Muscle of leg (tissue), 11 donors: Measurements from ENCODE around the gene NFAT5. TPM values are rescaled to one million over a fixed set of nuclear protein-coding genes. Genes with fewer than 3 reads are reported as not detected.
A peak's percentile ranks its signal among the peaks of the same experiment; 100 is the strongest.
"Not testable (repeated sequence)": the region's sequence is repeated elsewhere in the genome, so short reads cannot be mapped to it uniquely, and the experiment has no call there.

Experiments
- DNase-seq: peaks from one replicate; pipeline ENCODE4 v3.0.0; 2013
- H3K27ac ChIP-seq: one replicate; pipeline ENCODE4 v1.5.1; 2013; ENCODE audit warnings: mild to moderate bottlenecking, low read length, control low read depth
- H3K27me3 ChIP-seq: one replicate; pipeline ENCODE4 v1.6.1; 2013; ENCODE audit warnings: low read length; ENCODE audit not compliant: control insufficient read depth, insufficient read depth
- H3K36me3 ChIP-seq: one replicate; pipeline ENCODE4 v1.6.1; 2013; ENCODE audit warnings: low read length; ENCODE audit not compliant: control insufficient read depth, insufficient read depth
- H3K4me1 ChIP-seq: one replicate; pipeline ENCODE4 v1.6.1; 2013; ENCODE audit warnings: low read length; ENCODE audit not compliant: control insufficient read depth, insufficient read depth
- H3K4me3 ChIP-seq: one replicate; pipeline ENCODE4 v1.5.1; 2013; ENCODE audit warnings: low read length, control low read depth
- H3K9me3 ChIP-seq: replicated peaks from 2 replicates; pipeline ENCODE4 v1.6.1; 2013; ENCODE audit warnings: low read depth, low read length; ENCODE audit not compliant: control insufficient read depth
- WGBS: methylation state at CpG from one replicate; pipeline ENCODE4 v1.1.5; 2013; ENCODE audit warnings: missing lambda C conversion rate; ENCODE audit not compliant: insufficient coverage; 5-methylcytosine and 5-hydroxymethylcytosine counted together
- polyA plus RNA-seq, 8 donors: library from polyadenylated mRNA; unstranded; fragments of 120-200 nt; gene quantifications; one replicate each; pipeline versions ENCODE4 v1.2.1 to v1.2.3, GENCODE V29; 2013; ENCODE audit warnings: inconsistent platforms in 1 of 8, low replicate concordance in 1 of 8; ENCODE audit not compliant: insufficient read length in 8 of 8, insufficient read depth in 1 of 8
- total RNA-seq: library from RNA; stranded (reverse); fragments of 120-200 nt; gene quantifications from one replicate; pipeline ENCODE4 v1.2.4, GENCODE V29; 2013

The NFAT5 gene
- total and polyA plus RNA-seq, 9 donors = 8.2 to 21.1 (median 12.8) TPM

DNA sequence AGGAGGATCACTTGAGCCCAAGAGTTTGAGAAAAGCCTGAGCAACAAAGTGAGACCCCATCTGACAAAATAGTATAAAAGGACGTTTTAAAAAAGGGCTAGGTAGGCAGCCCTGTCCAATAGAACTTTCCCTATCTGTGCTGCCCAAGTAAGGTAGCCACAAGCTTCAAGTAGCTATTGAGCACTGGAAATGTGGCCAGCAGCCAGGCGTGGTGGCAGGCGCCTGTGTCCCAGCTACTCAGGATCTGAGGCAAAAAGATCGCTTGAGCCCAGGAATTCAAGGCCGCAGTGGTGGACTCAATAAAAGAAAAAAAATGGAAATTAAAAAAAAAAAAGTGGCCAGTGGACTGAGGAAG lies 162.1 kb downstream of the NFAT5 start:
- WGBS = 72% methylated on average over 5 of the region's 5 CpGs
- Histone ChIP-seq H3K27me3 (no peaks in the 10 kb centered on the region), H3K4me3 (no peak overlapping the region), H3K4me1 (peaks cover 17% of the 10 kb centered on the region), H3K9me3 (no peaks in the 10 kb centered on the region), H3K36me3 (no peaks in the 10 kb centered on the region), H3K27ac (no peak overlapping the region)
- DNase-seq = no peak

GRCh38 chr16:69729030-69729429 lies 163.3 kb downstream of the NFAT5 start:
- not testable (repeated sequence) for H3K27ac ChIP-seq, DNase-seq, H3K4me3 ChIP-seq, H3K9me3 ChIP-seq, H3K36me3 ChIP-seq, H3K27me3 ChIP-seq
- H3K4me1 ChIP-seq = peaks cover 17% of the 10 kb centered on the region
- WGBS = 79% methylated on average over 3 of the region's 4 CpGs

DNA sequence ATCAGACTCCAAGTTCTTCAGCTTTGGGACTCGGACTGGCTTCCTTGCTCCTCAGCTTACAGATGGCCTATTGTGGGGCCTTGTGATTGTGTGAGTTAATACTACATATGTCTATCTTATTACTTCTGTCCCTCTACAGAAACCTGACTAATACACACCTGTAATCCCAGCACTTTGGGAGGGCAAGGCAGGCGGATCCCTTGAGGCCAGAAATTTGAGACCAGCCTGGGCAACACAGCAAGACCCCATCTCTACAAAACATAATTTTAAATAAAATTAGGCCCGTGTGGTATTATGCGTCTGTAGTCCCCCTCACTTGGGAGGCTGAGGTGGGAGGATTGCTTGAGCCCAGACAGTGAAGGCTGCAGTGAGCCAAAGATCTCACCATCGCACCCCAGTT lies 165.5 kb downstream of the NFAT5 start:
- H3K9me3 ChIP-seq, H3K36me3 ChIP-seq, DNase-seq, H3K27ac ChIP-seq, H3K4me3 ChIP-seq, H3K27me3 ChIP-seq: not testable (repeated sequence)
- WGBS = 100% methylated on average over 1 of the region's 5 CpGs
- peaks cover 11% of the 10 kb centered on the region for H3K4me1 ChIP-seq

DNA sequence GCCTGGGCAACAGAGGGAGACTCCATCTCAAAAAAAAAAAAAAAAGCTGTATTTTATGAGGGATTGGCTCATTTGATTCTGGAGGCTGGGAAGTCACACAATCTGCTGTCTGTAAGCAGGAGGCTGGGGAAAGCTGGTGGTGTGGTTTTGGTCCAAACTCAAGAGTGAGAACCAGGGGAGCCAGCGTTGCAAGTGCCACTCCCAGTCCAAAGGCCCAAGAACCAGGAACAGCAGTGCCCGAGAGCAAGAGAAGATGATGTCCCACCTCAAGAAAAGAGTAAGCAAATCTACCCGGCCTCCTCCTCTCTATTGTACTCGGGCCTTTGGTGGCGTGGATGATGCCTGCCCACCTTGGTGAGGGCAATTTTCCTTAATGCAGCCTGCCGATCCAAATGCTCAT lies 166.3 kb downstream of the NFAT5 start:
- Histone ChIP-seq H3K4me1 (peaks cover 4% of the 10 kb centered on the region), H3K27me3 (no peaks in the 10 kb centered on the region), H3K36me3 (no peaks in the 10 kb centered on the region), H3K27ac (no peak overlapping the region), H3K9me3 (no peaks in the 10 kb centered on the region), H3K4me3 (no peak overlapping the region)
- DNase-seq = no peak
- WGBS = 92% methylated on average over 6 of the region's 6 CpGs

- Histone ChIP-seq H3K4me3 (no peak overlapping the region), H3K9me3 (no peaks in the 10 kb centered on the region), H3K27me3 (no peaks in the 10 kb centered on the region), H3K36me3 (peaks cover 61% of the 10 kb centered on the region), H3K27ac (no peak overlapping the region), H3K4me1 (no peaks in the 10 kb centered on the region)
- 67% methylated on average over 1 of the region's 8 CpGs for WGBS
- no peak for DNase-seq
Measured at GRCh38 chr16:69741519-69741918, 175.8 kb downstream of the NFAT5 start.

DNA sequence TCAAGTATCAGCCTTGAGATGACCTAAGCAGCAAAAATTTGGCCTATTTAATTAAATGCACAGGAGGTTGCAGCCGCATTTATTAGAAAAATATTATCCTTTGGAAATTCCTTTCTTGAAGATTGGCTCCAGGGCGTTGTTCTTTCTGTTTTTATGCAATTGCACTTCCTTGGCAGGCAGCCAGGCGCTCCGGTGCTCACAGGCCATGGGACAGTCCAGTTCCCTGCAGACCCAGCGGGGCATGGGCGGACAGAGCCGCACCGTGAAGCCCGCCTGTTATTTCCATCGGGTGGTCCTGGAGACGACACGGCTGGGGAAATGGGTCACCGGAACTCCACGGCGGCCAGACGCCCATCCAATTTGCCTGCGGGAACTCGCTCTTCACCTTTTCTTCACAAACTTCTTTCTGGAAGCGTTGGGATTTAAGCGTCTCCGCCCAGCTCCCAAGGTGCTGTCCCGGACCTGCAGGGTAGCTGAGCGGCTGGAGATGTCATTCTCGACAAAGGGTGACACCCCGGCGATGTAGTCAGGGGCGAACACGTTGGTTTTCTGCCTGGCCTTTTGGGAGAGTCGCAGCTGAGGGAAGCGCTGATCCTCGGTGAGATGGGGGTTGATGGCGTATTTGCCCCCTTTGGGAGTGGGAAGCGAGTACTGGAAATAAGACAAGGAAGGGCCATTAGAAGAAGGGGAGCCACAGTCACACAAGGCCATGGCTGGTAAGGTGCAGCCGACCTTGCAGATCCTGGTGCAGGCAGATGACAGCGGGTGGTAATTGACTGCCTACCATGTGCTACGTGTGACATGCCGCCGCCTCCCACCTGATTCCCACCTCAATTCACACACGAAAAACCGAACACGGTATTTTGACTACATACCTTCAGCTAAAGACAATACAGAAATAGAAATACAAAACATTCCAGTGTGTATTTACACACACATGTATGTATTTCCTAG lies 176.5 kb downstream of the NFAT5 start:
- WGBS = 69% methylated on average over 22 of the region's 41 CpGs
- Histone ChIP-seq H3K9me3 (no peaks in the 10 kb centered on the region), H3K36me3 (peaks cover 63% of the 10 kb centered on the region), H3K27ac (no peak overlapping the region), H3K4me3 (no peak overlapping the region), H3K4me1 (no peaks in the 10 kb centered on the region), H3K27me3 (no peaks in the 10 kb centered on the region)
- peak; percentile 51 for DNase-seq

GRCh38 chr16:69744363-69745231 lies 178.8 kb downstream of the NFAT5 start:
- DNase-seq = no peak
- Histone ChIP-seq H3K4me1 (no peaks in the 10 kb centered on the region), H3K9me3 (no peaks in the 10 kb centered on the region), H3K4me3 (no peak overlapping the region), H3K36me3 (peaks cover 82% of the 10 kb centered on the region), H3K27ac (no peak overlapping the region), H3K27me3 (no peaks in the 10 kb centered on the region)
- WGBS = 94% methylated on average over 29 of the region's 35 CpGs

GRCh38 chr16:69745232-69745612 lies 179.5 kb downstream of the NFAT5 start:
- no peak for DNase-seq
- peaks cover 80% of the 10 kb centered on the region for H3K36me3 ChIP-seq
- 92% methylated on average over 2 of the region's 11 CpGs for whole genome bisulfite sequencing
- no peaks in the 10 kb centered on the region for H3K27me3 ChIP-seq
- no peak overlapping the region for H3K4me3 ChIP-seq
- no peaks in the 10 kb centered on the region for H3K9me3 ChIP-seq
- no peak overlapping the region for H3K27ac ChIP-seq
- H3K4me1 ChIP-seq = no peaks in the 10 kb centered on the region

- H3K4me3 ChIP-seq = no peak overlapping the region
- 95% methylated on average over 9 of the region's 10 CpGs for WGBS
- no peak overlapping the region for H3K27ac ChIP-seq
- H3K36me3 ChIP-seq = peaks cover 83% of the 10 kb centered on the region
- H3K4me1 ChIP-seq = no peaks in the 10 kb centered on the region
- H3K27me3 ChIP-seq = no peaks in the 10 kb centered on the region
- no peaks in the 10 kb centered on the region for H3K9me3 ChIP-seq
- no peak for DNase-seq
Measured at GRCh38 chr16:69745959-69746358, 180.2 kb downstream of the NFAT5 start.

GRCh38 chr16:69747115-69747514 lies 181.3 kb downstream of the NFAT5 start:
- H3K36me3 ChIP-seq = peaks cover 82% of the 10 kb centered on the region
- WGBS = 89% methylated on average over 3 of the region's 8 CpGs
- H3K4me1 ChIP-seq = no peaks in the 10 kb centered on the region
- H3K27ac ChIP-seq = no peak overlapping the region
- H3K4me3 ChIP-seq = no peak overlapping the region
- no peaks in the 10 kb centered on the region for H3K27me3 ChIP-seq
- no peak for DNase-seq
- H3K9me3 ChIP-seq = no peaks in the 10 kb centered on the region
